ENCODE results near the gene WHRN. TPM values are rescaled to one million over a fixed set of nuclear protein-coding genes. Genes with fewer than 3 reads are reported as not detected.

Gene WHRN
- total RNA-seq, 1 experiment from 2014 or later: 4.4 TPM

DNA sequence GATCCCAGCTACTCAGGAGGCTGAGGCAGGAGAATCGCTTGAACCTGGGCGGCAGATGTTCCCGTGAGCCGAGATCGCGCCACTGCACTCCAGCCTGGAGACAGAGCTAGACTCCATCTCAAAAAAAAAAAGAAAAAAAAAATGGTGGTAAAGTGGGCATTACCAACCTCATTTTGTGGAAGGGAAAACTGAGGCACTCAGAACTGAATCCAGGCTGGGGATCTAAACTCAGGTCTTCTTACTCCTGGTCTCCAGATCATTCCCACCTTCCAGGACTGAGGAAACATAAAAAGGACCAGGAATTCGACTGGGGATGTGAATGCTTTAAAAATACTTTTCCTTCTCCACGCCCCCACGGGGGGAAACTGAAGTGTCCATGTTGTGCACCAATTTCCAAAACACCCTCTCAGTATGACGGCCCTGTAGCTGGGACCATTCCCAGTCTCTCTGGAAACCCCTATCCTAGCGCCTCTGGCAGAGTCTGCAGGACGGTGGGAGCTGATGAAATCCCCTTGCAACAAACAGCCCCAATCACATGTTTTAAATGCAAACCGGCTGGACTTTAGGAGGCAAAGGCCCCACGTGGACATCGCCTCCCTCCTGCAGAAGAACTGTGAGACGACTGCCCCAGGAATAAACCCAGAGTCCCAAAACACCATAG is 108.6 kb downstream of the WHRN start:
- peak; percentile 68 for DNase-seq
- H3K4me3 ChIP-seq (ENCODE audit: insufficient read depth, low read depth, low read length): no peak overlapping the region
- H3K27me3 ChIP-seq (ENCODE audit: control insufficient read depth, insufficient read depth, low read length): no peaks in the 10 kb centered on the region
- H3K36me3 ChIP-seq (replicated peaks; ENCODE audit: control insufficient read depth, insufficient read depth, low read length): no peaks in the 10 kb centered on the region

DNA sequence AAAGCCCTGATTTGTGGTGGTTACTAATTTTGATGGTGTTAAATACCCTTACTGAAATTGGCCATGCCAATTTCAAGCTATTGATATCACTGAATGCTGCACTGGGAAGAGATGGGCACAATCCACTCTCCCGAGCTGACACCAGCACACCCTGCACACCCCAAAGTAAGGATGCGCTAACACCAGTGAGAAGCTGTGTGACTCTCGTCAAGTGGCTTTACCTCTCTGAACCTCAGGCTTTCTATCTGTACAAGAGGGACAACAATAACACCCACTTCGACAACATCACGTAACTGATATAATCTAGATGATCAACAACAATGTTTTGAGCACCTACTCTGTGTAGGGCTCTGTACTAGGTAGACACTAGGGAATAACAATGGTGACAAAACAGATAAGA is 109.5 kb downstream of the WHRN start:
- Histone ChIP-seq H3K36me3 (replicated peaks; ENCODE audit: control insufficient read depth, insufficient read depth, low read length) (no peaks in the 10 kb centered on the region), H3K27me3 (ENCODE audit: control insufficient read depth, insufficient read depth, low read length) (no peaks in the 10 kb centered on the region), H3K4me3 (ENCODE audit: insufficient read depth, low read depth, low read length) (no peak overlapping the region)
- no peak for DNase-seq

GRCh38 chr9:114395334-114395617 is 110.0 kb downstream of the WHRN start:
- no peaks in the 10 kb centered on the region for H3K27me3 ChIP-seq (ENCODE audit: control insufficient read depth, insufficient read depth, low read length)
- no peak overlapping the region for H3K4me3 ChIP-seq (ENCODE audit: insufficient read depth, low read depth, low read length)
- H3K36me3 ChIP-seq (replicated peaks; ENCODE audit: control insufficient read depth, insufficient read depth, low read length): no peaks in the 10 kb centered on the region
- no peak for DNase-seq

GRCh38 chr9:114394523-114395333 is 110.5 kb downstream of the WHRN start:
- Histone ChIP-seq H3K4me3 (ENCODE audit: insufficient read depth, low read depth, low read length) (no peak overlapping the region), H3K27me3 (ENCODE audit: control insufficient read depth, insufficient read depth, low read length) (no peaks in the 10 kb centered on the region), H3K36me3 (replicated peaks; ENCODE audit: control insufficient read depth, insufficient read depth, low read length) (no peaks in the 10 kb centered on the region)
- no peak for DNase-seq

DNA sequence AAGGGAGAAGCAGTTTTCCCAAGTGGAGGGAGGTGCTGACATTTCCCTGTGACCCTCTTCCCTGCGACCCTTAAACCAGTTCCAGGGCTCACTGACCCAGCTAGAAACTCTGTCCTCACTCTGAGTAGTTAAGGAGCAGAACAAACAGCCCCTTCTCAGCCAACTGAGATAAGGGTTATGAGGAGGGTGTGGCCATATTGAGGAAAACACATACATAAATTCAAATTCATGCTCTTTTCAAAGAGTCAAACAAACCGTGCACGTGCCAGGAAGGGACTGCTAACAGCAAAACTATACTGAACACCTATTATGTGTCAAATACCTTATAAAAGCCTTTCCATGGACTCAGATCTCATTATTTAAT is 112.5 kb downstream of the WHRN start:
- no peaks in the 10 kb centered on the region for H3K36me3 ChIP-seq (replicated peaks; ENCODE audit: control insufficient read depth, insufficient read depth, low read length)
- H3K4me3 ChIP-seq (ENCODE audit: insufficient read depth, low read depth, low read length): no peak overlapping the region
- H3K27me3 ChIP-seq (ENCODE audit: control insufficient read depth, insufficient read depth, low read length): no peaks in the 10 kb centered on the region
- DNase-seq: no peak

DNA sequence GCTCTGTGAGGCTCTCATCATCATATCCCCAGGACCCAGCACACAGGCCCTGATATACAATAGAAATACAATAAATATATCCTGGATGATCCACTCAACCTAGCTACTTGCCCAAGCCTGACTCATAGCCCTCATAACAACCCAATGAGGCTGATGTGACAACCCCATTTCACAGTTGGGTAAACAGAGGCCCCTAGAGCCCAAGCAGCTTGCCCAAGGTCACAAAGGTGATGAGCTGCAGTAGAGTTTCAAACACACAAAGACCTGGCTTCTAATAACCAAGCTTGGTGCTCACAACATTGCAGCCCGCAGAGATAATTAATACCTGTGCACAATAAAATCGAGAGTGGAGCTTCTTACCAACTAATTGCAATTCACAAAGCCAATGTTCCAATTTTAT is 114.3 kb downstream of the WHRN start:
- H3K4me3 ChIP-seq (ENCODE audit: insufficient read depth, low read depth, low read length): no peak overlapping the region
- H3K27me3 ChIP-seq (ENCODE audit: control insufficient read depth, insufficient read depth, low read length): no peaks in the 10 kb centered on the region
- H3K36me3 ChIP-seq (replicated peaks; ENCODE audit: control insufficient read depth, insufficient read depth, low read length): no peaks in the 10 kb centered on the region
- DNase-seq: no peak

- no peak overlapping the region for H3K4me3 ChIP-seq (ENCODE audit: insufficient read depth, low read depth, low read length)
- H3K36me3 ChIP-seq (replicated peaks; ENCODE audit: control insufficient read depth, insufficient read depth, low read length): no peaks in the 10 kb centered on the region
- no peaks in the 10 kb centered on the region for H3K27me3 ChIP-seq (ENCODE audit: control insufficient read depth, insufficient read depth, low read length)
- DNase-seq: no peak
Measured at GRCh38 chr9:114389612-114390368, 115.5 kb downstream of the WHRN start.

DNA sequence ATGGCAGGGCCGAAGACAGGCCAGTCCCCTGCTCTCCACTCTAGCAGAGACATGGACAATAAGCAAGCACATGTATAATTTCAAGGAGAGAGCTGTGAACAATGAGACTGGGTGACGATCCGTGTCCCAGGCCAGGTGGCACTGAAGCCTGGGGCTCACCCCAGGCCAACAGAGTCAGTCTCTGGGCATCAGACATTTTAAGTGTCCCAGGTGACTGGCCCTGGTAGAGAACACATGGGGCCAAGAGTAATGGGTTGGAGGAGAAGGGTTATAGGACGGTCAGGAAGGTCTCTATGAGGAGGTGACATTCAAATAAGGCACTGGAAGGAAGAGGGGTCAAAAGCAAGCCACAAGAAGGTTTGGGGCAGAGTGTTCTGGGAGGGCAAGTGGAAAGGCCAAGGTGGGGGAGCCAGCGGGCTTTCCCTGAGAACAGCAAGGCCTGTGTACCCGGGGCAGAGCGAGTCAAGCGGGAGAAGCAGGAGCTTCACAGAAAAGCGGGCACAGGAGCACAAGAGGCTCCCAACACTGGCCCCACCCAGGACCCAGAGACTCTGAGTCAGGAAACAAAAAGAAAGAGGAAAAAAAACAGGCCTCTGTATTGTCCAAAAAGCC is 116.4 kb downstream of the WHRN start:
- Histone ChIP-seq H3K36me3 (replicated peaks; ENCODE audit: control insufficient read depth, insufficient read depth, low read length) (no peaks in the 10 kb centered on the region), H3K4me3 (ENCODE audit: insufficient read depth, low read depth, low read length) (no peak overlapping the region), H3K27me3 (ENCODE audit: control insufficient read depth, insufficient read depth, low read length) (no peaks in the 10 kb centered on the region)
- DNase-seq: no peak

DNA sequence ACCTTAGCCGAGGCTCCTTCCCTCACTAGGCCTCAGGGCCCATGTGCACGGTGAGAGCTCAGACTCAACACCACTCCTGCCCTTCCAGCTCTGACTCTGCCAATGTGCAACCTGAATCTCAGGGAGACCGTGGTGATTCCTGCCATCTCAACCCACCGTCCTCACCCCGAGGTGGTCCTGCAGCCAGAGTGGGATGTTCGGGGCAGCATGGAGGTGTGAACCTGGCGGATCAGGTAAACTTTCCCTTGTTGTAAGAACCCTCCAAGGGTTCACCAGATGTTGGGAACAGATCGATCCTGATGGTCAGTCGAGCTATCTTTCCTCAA is 117.0 kb downstream of the WHRN start:
- Histone ChIP-seq H3K36me3 (replicated peaks; ENCODE audit: control insufficient read depth, insufficient read depth, low read length) (no peaks in the 10 kb centered on the region), H3K27me3 (ENCODE audit: control insufficient read depth, insufficient read depth, low read length) (no peaks in the 10 kb centered on the region), H3K4me3 (ENCODE audit: insufficient read depth, low read depth, low read length) (no peak overlapping the region)
- no peak for DNase-seq

DNA sequence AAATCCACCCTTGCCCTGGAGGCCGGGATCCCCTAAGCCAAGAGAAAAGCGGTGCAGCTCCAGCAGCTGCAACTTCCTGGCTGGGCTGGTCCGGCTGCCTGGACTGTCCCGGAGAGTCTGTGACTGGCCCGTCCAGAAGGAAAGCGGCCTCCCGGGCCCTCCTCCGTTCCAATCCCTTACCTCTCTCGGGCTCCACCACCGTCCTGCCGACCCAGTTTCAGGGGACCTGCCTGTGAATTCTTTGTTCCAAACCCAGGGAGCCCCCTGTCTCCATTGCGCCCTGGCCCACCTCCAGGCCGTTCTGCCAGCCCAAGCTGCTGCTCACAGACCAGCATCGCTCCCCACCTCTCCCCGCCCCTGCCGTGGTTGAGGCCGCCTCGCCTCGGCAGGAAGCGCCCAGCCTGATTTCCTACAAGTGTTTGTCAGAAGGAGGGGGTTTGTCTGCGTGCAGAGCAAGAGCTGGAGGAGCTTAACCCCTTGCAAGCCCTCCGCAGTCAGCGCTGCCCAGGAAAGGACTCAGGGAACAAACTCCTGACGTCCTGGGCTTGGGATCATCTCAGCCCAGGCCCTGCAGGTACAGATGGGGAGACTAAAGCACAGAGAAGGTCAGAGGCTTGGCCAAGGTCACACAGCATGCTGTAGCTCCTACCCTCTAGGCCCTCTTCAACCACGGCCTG is 117.5 kb downstream of the WHRN start, which contains the start of gene AKNA:
AKNA (minus strand) TSS at position 303 of the 677 bp plus-strand sequence. CDS start 6,649 bp downstream, outside the sequence.
- H3K36me3 ChIP-seq (replicated peaks; ENCODE audit: control insufficient read depth, insufficient read depth, low read length): no peaks in the 10 kb centered on the region
- peak; percentile 82 for DNase-seq
- H3K4me3 ChIP-seq (ENCODE audit: insufficient read depth, low read depth, low read length): peak within 1 kb of the TSS; percentile 6; the same call in 1 of the 2 replicates
- H3K27me3 ChIP-seq (ENCODE audit: control insufficient read depth, insufficient read depth, low read length): no peaks in the 10 kb centered on the region

- no peak for DNase-seq
- H3K36me3 ChIP-seq (replicated peaks; ENCODE audit: control insufficient read depth, insufficient read depth, low read length): no peaks in the 10 kb centered on the region
- H3K4me3 ChIP-seq (ENCODE audit: insufficient read depth, low read depth, low read length): peak overlapping the region; percentile 6; the same call in 1 of the 2 replicates
- H3K27me3 ChIP-seq (ENCODE audit: control insufficient read depth, insufficient read depth, low read length): no peaks in the 10 kb centered on the region
Measured at GRCh38 chr9:114386886-114387679, 118.2 kb downstream of the WHRN start.

- H3K36me3 ChIP-seq (replicated peaks; ENCODE audit: control insufficient read depth, insufficient read depth, low read length): no peaks in the 10 kb centered on the region
- no peak for DNase-seq
- H3K27me3 ChIP-seq (ENCODE audit: control insufficient read depth, insufficient read depth, low read length): no peaks in the 10 kb centered on the region
- H3K4me3 ChIP-seq (ENCODE audit: insufficient read depth, low read depth, low read length): no peak overlapping the region
Measured at GRCh38 chr9:114386361-114386885, 118.8 kb downstream of the WHRN start.

GRCh38 chr9:114385397-114386181 is 119.7 kb downstream of the WHRN start:
- no peak overlapping the region for H3K4me3 ChIP-seq (ENCODE audit: insufficient read depth, low read depth, low read length)
- no peak for DNase-seq
- no peaks in the 10 kb centered on the region for H3K36me3 ChIP-seq (replicated peaks; ENCODE audit: control insufficient read depth, insufficient read depth, low read length)

More at GRCh38 chr9:114385397-114386181, 119.7 kb downstream of the WHRN start:
- H3K27me3 ChIP-seq (ENCODE audit: control insufficient read depth, insufficient read depth, low read length): no peaks in the 10 kb centered on the region
